HG03103 (cell line): ENCODE data around the gene PRXL2C.

Source experiments
- ATAC-seq: cut with Tn5 transposase; IDR thresholded peaks from one replicate; pipeline ENCODE4 v1.9.1; 2021; ENCODE audit warnings: low read depth; ENCODE audit not compliant: unreplicated experiment

Gene PRXL2C

GRCh38 chr9:96612966-96613589, 42.0 kb downstream of the PRXL2C start:
- ATAC-seq, result no peak

- ATAC-seq, result no peak
Observed at GRCh38 chr9:96612105-96612965, 42.8 kb downstream of the PRXL2C start.

GRCh38 chr9:96611302-96611701, 43.8 kb downstream of the PRXL2C start:
- ATAC-seq, result no peak

GRCh38 chr9:96609732-96610131, 45.4 kb downstream of the PRXL2C start:
- ATAC-seq, result no peak

GRCh38 chr9:96607971-96608370, 47.1 kb downstream of the PRXL2C start:
- ATAC-seq, result no peak

- no peak for ATAC-seq
Observed at GRCh38 chr9:96605328-96605727, 49.8 kb downstream of the PRXL2C start.

GRCh38 chr9:96604004-96604319, 51.2 kb downstream of the PRXL2C start:
- no peak for ATAC-seq

- ATAC-seq, result no peak
Observed at GRCh38 chr9:96603305-96604003, 51.7 kb downstream of the PRXL2C start.

GRCh38 chr9:96599298-96599697, 55.8 kb downstream of the PRXL2C start:
- ATAC-seq, result no peak

GRCh38 chr9:96596601-96597111, 58.5 kb downstream of the PRXL2C start:
- no peak for ATAC-seq
